Calu3 (cell line): ENCODE measurements around the gene JAG2. TPM values are rescaled to one million over a fixed set of nuclear protein-coding genes. Genes with fewer than 3 reads are reported as not detected.

ENCODE experiments used
- BruUV-seq: library from RNA; stranded (reverse); fragments of 400-500 nt; replicated peaks from 2 replicates; lab custom pipeline; 2021; lab: Mats Ljungman, UMichigan
- CTCF ChIA-PET: fragments of 300-600 bp; sonication (Branson Sonifier 250); formaldehyde crosslinking; loops from one replicate; lab custom pipeline; 2022; ENCODE audit warnings: antibody characterized with exemption; lab: Charles Lee
- DNase-seq: peaks from one replicate; pipeline ENCODE4 v3.0.0; 2022
- H3K27ac Mint-ChIP-seq: one replicate; pipeline ENCODE4 v1.8.0; 2022; ENCODE audit warnings: mixed read lengths; ENCODE audit not compliant: unreplicated experiment
- H3K27me3 Mint-ChIP-seq: one replicate; pipeline ENCODE4 v1.8.0; 2022; ENCODE audit warnings: mixed read lengths; ENCODE audit not compliant: unreplicated experiment
- H3K36me3 Mint-ChIP-seq: one replicate; pipeline ENCODE4 v1.8.0; 2022; ENCODE audit warnings: mild to moderate bottlenecking, moderate library complexity, mixed read lengths; ENCODE audit not compliant: insufficient read depth, unreplicated experiment
- H3K4me1 Mint-ChIP-seq: one replicate; pipeline ENCODE4 v1.8.0; 2022; ENCODE audit warnings: mild to moderate bottlenecking, low read depth, mixed read lengths; ENCODE audit not compliant: unreplicated experiment
- H3K4me3 Mint-ChIP-seq: one replicate; pipeline ENCODE4 v1.8.0; 2022; ENCODE audit warnings: mild to moderate bottlenecking, low read depth, moderate library complexity, mixed read lengths; ENCODE audit not compliant: unreplicated experiment
- H3K9me3 Mint-ChIP-seq: one replicate; pipeline ENCODE4 v1.8.0; 2022; ENCODE audit warnings: low read depth, mixed read lengths; ENCODE audit not compliant: unreplicated experiment
- intact Hi-C: fragments of 100-400 bp; cut with micrococcal nuclease; formaldehyde crosslinking; loops from one replicate; pipeline ENCODE4 v1.10.0; 2022; ENCODE audit not compliant: unreplicated experiment
- total RNA-seq: library from RNA; stranded (reverse); gene quantifications from 2 replicates; pipeline ENCODE4 v1.2.3, GENCODE V29; 2022
- TF ChIP-seq, protein P1 (sequence below): fragments of 200-600 bp; IDR thresholded peaks from one replicate; pipeline ENCODE4 v1.8.0; 2022; ENCODE audit warnings: antibody characterized with exemption; ENCODE audit not compliant: unreplicated experiment

Gene JAG2
- total RNA-seq, 1 experiment from 2014 or later = 13.8 TPM

DNA sequence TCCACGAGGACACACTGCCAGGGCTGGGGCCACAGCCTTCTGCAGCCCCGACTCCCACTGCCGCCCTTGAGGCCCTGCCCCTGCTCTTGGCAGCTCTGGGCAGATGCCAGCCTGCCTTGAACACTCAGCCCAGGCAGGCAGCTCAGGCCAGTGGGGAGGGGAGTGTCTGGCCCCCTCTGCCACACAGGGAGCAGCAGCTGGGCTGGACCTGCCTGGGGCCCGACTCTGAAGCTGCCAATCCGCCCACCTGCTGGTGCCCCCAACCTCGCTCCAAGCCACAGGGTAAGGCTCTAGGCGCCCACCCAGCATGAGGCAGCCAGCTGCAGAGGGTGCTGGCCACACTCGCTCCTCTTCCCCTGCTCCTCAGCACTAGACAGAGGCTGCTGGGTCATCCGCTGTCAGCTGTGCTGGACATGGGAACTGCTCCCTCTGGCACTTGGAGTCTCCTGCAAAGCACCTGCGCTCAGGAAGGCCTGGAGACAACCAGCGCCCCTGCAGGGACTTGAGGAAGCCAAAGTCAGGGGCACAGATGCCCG, 37.2 kb upstream of the JAG2 start:
- H3K9me3 Mint-ChIP-seq = no peaks in the 10 kb centered on the region
- intact Hi-C loops = no loop called here
- DNase-seq = no peak
- BruUV-seq = no TSS peak
- peaks cover 7% of the 10 kb centered on the region for H3K4me1 Mint-ChIP-seq
- no peak overlapping the region for H3K4me3 Mint-ChIP-seq
- peaks cover 9% of the 10 kb centered on the region for H3K36me3 Mint-ChIP-seq
- H3K27ac Mint-ChIP-seq = no peak overlapping the region
- CTCF ChIA-PET = interaction anchor here (0.5 kb wide), 1 partner anchor 230 kb away, joined by 3 read pairs; no protein-coding TSS in a partner anchor
- peaks cover under 1% of the 10 kb centered on the region for H3K27me3 Mint-ChIP-seq
- TF ChIP-seq, protein P1, sequence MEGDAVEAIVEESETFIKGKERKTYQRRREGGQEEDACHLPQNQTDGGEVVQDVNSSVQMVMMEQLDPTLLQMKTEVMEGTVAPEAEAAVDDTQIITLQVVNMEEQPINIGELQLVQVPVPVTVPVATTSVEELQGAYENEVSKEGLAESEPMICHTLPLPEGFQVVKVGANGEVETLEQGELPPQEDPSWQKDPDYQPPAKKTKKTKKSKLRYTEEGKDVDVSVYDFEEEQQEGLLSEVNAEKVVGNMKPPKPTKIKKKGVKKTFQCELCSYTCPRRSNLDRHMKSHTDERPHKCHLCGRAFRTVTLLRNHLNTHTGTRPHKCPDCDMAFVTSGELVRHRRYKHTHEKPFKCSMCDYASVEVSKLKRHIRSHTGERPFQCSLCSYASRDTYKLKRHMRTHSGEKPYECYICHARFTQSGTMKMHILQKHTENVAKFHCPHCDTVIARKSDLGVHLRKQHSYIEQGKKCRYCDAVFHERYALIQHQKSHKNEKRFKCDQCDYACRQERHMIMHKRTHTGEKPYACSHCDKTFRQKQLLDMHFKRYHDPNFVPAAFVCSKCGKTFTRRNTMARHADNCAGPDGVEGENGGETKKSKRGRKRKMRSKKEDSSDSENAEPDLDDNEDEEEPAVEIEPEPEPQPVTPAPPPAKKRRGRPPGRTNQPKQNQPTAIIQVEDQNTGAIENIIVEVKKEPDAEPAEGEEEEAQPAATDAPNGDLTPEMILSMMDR = no peak

DNA sequence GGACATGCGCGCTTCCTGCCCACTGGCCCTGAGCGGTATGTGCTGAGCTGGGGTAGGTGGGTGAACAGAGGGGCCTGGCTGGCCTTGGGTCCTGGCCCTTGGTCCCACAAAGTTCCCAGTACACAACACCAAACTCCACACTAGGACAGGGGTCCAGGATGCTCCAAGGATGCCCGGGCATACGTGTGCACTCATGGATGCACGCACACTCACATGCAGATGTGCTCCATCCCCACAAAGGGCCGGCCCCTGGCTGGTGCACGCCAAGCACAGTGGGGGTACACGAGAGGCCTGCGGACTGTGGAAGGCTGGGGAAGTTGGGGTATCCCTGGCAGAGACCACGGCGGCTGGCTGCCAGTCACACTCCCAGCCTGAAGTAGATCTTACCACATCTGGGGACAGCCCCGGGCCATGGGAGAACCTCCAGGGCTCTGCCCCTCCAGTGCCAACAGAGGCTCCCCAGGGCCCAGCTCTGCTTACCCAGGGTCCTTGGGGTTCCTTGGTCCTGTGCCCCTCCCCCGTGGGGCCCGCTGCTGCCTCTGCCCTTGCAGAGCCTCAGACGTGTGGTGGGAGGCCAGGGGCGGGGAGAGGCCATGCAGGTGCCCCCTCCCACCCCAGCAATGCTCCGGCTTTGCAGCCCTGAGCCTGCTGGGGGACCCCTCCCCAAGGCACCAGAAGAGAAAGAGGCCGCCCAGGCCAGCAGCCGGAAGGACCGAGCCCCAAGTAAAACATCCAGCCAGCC, 36.5 kb upstream of the JAG2 start:
- Mint-ChIP-seq H3K4me3 (no peak overlapping the region), H3K36me3 (peaks cover 9% of the 10 kb centered on the region), H3K9me3 (no peaks in the 10 kb centered on the region), H3K27me3 (peaks cover 7% of the 10 kb centered on the region), H3K4me1 (peaks cover 7% of the 10 kb centered on the region), H3K27ac (no peak overlapping the region)
- intact Hi-C loops = no loop called here
- TF ChIP-seq, protein P1 = no peak
- CTCF ChIA-PET = interaction anchor here (1.0 kb wide), 1 partner anchor 147 kb away, joined by 3 read pairs; no protein-coding TSS in a partner anchor
- DNase-seq = no peak
- no TSS peak for BruUV-seq

DNA sequence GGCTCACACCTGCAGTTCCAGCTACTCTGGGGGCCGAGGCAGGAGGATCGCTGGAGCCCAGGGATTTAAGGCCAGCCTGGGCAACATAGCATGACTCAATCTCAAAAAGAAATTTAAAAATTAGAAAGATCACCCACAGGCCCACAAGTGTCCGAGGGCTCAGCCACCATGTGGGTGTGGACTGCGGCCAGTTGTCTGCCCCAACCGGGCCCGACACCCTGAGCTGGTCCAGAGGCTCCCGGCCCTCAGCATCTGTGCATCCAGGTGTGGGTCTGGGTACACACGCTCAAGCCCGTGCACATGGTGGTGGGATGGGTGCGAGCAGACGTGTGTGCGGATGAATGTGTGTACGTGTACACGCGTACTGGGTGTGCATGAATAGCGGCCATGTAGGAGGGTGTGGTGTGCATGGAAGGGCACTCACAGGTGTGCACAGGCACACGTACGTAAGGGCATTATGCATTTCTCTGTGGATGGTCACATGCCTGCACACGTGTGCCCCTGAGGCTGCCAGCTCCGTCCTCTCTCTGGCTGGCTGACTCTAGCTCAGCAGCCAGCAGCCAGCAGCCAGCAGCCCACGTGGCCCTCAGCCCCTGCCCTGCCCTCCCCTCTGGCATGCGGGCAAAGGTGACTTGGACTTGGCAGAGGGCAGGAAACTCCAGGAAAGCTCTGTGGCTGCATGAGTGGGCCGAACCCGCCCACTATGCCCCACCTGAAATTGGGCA, 35.8 kb upstream of the JAG2 start:
- Mint-ChIP-seq H3K36me3 (peaks cover 9% of the 10 kb centered on the region), H3K4me3 (no peak overlapping the region), H3K9me3 (no peaks in the 10 kb centered on the region), H3K27me3 (peaks cover 15% of the 10 kb centered on the region), H3K4me1 (peaks cover 7% of the 10 kb centered on the region), H3K27ac (no peak overlapping the region)
- TF ChIP-seq, protein P1 = no peak
- no peak for DNase-seq
- no TSS peak for BruUV-seq
- intact Hi-C loops = no loop called here
- CTCF ChIA-PET = interaction anchor here (1.0 kb wide), 1 partner anchor 148 kb away, joined by 3 read pairs; no protein-coding TSS in a partner anchor

DNA sequence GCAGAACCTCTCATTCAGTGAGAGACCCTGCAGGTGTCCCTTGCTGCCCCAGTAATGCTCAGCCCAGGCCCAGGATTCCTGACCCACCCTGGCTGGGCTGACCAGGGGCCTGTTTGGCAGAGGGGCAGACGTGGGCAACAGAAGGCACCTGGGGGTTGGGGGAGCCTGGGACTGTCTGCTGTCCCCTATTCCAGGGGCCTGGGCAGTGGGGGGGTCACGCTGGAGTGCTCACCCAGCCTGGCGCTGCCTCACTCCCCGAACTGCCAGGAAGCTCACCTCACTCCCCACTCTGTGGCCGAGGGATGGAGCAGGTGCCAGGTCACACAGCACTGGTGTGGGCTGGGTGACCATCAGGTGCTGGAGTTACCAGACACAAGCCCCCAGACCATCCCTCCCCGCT, 35.1 kb upstream of the JAG2 start:
- Mint-ChIP-seq H3K27ac (no peak overlapping the region), H3K36me3 (peaks cover 9% of the 10 kb centered on the region), H3K9me3 (no peaks in the 10 kb centered on the region), H3K27me3 (peaks cover 21% of the 10 kb centered on the region), H3K4me1 (peaks cover 14% of the 10 kb centered on the region), H3K4me3 (no peak overlapping the region)
- BruUV-seq = no TSS peak
- TF ChIP-seq, protein P1 = no peak
- DNase-seq = no peak
- intact Hi-C loops = loop anchor here (1.0 kb wide), 1 partner anchor 149 kb away; no protein-coding TSS in a partner anchor
- CTCF ChIA-PET = interaction anchor here (0.6 to 1.0 kb wide), 3 partner anchors 22 to 148 kb away, joined by 3 to 4 read pairs (median 3); no protein-coding TSS in a partner anchor
